PC-3 (cell line): ENCODE data around the gene CAMK1D.

Source experiments
- CTCF ChIP-seq: fragments of 300-600 bp; sonication (generic); conservative IDR thresholded peaks from 2 replicates; pipeline ENCODE4 v1.5.1; 2017; ENCODE audit warnings: antibody characterized with exemption, low read depth, mild to moderate bottlenecking, low read length
- EZH2 ChIP-seq: fragments of 300-600 bp; sonication (generic); IDR thresholded peaks from one replicate; pipeline ENCODE4 v1.6.1; 2017; ENCODE audit warnings: antibody characterized with exemption, mild to moderate bottlenecking, low read length; ENCODE audit not compliant: unreplicated experiment

- no peak for TF ChIP-seq CTCF
- no peak for TF ChIP-seq EZH2
Observed at GRCh38 chr10:12728494-12728893, 379.1 kb downstream of the CAMK1D start.
